HepG2 (cell line): ENCODE results near the gene WNT7B. TPM values are rescaled to one million over a fixed set of nuclear protein-coding genes. Genes with fewer than 3 reads are reported as not detected.

Experiments
- ATAC-seq: fragments of 200-7000 bp; cut with Tn5 transposase; 3 replicates; pipeline ENCODE4 v1.9.1; 2020; ENCODE audit warnings: mild to moderate bottlenecking, moderate library complexity
- BruUV-seq: library from RNA; stranded (reverse); fragments of 400-500 nt; replicated peaks from 2 replicates; lab custom pipeline; 2021; lab: Mats Ljungman, UMichigan
- CTCF ChIA-PET: fragments of 300-600 bp; formaldehyde crosslinking; extraction: SDS; loops from one replicate; lab custom pipeline; 2021; ENCODE audit warnings: low total read pairs, inconsistent platforms, low intra/inter-chr PET ratio; lab: Yijun Ruan, JAX
- POLR2A ChIA-PET: fragments of 350-600 bp; sonication (Branson Sonifier 250); formaldehyde crosslinking; loops from one replicate; lab custom pipeline; 2020; ENCODE audit warnings: antibody characterized with exemption, inconsistent platforms; lab: Yijun Ruan, JAX
- DNase-seq: peaks from one replicate; pipeline ENCODE4 v3.0.0-alpha.2; 2015; ENCODE audit warnings: low spot score
- FAIRE-seq: peaks from 3 replicates; lab custom pipeline; 2011; peaks lifted over from hg19 to GRCh38; lab: Jason Lieb, UNC
- H2AFZ ChIP-seq: one replicate; pipeline ENCODE4 v1.6.1; 2011; ENCODE audit warnings: low read length, inconsistent platforms
- H3K27ac ChIP-seq: fragments of 300-600 bp; 3 replicates; pipeline ENCODE4 v1.8.0; 2011; ENCODE audit warnings: mixed run types, mild to moderate bottlenecking, mixed read lengths, low read length, inconsistent platforms; ENCODE audit not compliant: insufficient read depth; ENCODE audit errors: extremely low read length
- H3K27me3 ChIP-seq, 2 experiments: fragments of 200-600 bp in 1 of 2; 2 replicates in 1 of 2; 3 replicates in 1 of 2; pipeline versions ENCODE4 v1.6.0 to v1.8.0; 2011; ENCODE audit warnings: low read length in 2 of 2, mild to moderate bottlenecking in 2 of 2, moderate library complexity in 2 of 2, inconsistent platforms in 1 of 2; ENCODE audit not compliant: insufficient read depth in 2 of 2, control insufficient read depth in 1 of 2
- H3K36me3 ChIP-seq, 2 experiments: fragments of 200-600 bp in 1 of 2; replicated peaks in 1 of 2; 2 replicates in 1 of 2; 3 replicates in 1 of 2; pipeline versions ENCODE4 v1.5.1 to v1.8.0; 2011; ENCODE audit warnings: low read length in 2 of 2, inconsistent platforms in 1 of 2; ENCODE audit not compliant: insufficient read depth in 2 of 2, control insufficient read depth in 1 of 2
- H3K4me1 ChIP-seq: 2 replicates; pipeline ENCODE4 v1.5.1; 2012; ENCODE audit warnings: low read length, inconsistent platforms; ENCODE audit not compliant: insufficient read depth
- H3K4me2 ChIP-seq: 2 replicates; pipeline ENCODE4 v1.6.0; 2011; ENCODE audit warnings: low read depth, low read length, inconsistent platforms
- H3K4me3 ChIP-seq, 3 experiments: fragments of 200-600 bp in 1 of 3; sonication (generic), shearing (Covaris generic) in 1 of 3; replicated peaks in 1 of 3; 2 replicates each; pipeline ENCODE4 v1.5.1; 2011 to 2016; ENCODE audit warnings: low read length in 3 of 3, inconsistent platforms in 2 of 3, low read depth in 2 of 3, mild to moderate bottlenecking in 2 of 3, control low read depth in 1 of 3, mixed read lengths in 1 of 3; ENCODE audit not compliant: insufficient read depth in 1 of 3
- H3K79me2 ChIP-seq: one replicate; pipeline ENCODE4 v1.6.1; 2011; ENCODE audit warnings: low read length, inconsistent platforms; ENCODE audit not compliant: insufficient read depth
- H3K9ac ChIP-seq: 2 replicates; pipeline ENCODE4 v1.6.0; 2011; ENCODE audit warnings: mild to moderate bottlenecking, low read depth, low read length, inconsistent platforms; ENCODE audit not compliant: insufficient read depth
- H3K9me3 ChIP-seq: 2 replicates; pipeline ENCODE4 v1.5.1; 2012; ENCODE audit warnings: mild to moderate bottlenecking, low read length
- H4K20me1 ChIP-seq: 2 replicates; pipeline ENCODE4 v1.6.0; 2011; ENCODE audit warnings: inconsistent platforms, mild to moderate bottlenecking, low read length, moderate library complexity; ENCODE audit not compliant: insufficient read depth
- FOSL1 ChIP-seq: sonication (generic); formaldehyde crosslinking; IDR thresholded peaks from 2 replicates; pipeline ENCODE4 v1.9.0; 2021; ENCODE audit warnings: missing genetic modification reagents, borderline replicate concordance
- GLI4 ChIP-seq: sonication (generic); formaldehyde crosslinking; IDR thresholded peaks from 2 replicates; pipeline ENCODE4 v1.5.1; 2020; ENCODE audit warnings: missing genetic modification reagents, mild to moderate bottlenecking, moderate library complexity, borderline replicate concordance
- ZKSCAN5 ChIP-seq: sonication (generic); formaldehyde crosslinking; IDR thresholded peaks from 2 replicates; pipeline ENCODE4 v1.5.1; 2020; ENCODE audit warnings: mild to moderate bottlenecking, missing genetic modification reagents
- ZNF142 ChIP-seq: sonication (generic); formaldehyde crosslinking; IDR thresholded peaks from 2 replicates; pipeline ENCODE4 v1.4.0; 2020; ENCODE audit warnings: missing genetic modification reagents
- ZNF530 ChIP-seq: sonication (generic); formaldehyde crosslinking; IDR thresholded peaks from 2 replicates; pipeline ENCODE4 v1.5.0; 2020; ENCODE audit warnings: low read depth, mild to moderate bottlenecking, missing genetic modification reagents
- WGBS: methylation state at CpG from one replicate; pipeline ENCODE4 v1.1.6; 2017; ENCODE audit warnings: low lambda C conversion rate; 5-methylcytosine and 5-hydroxymethylcytosine counted together
- in situ Hi-C: cut with HindIII; loops from 2 replicates; pipeline ENCODE4 v1.10.0; 2017; ENCODE audit warnings: low pct_unique_long_range_greater_than_20kb; ENCODE audit not compliant: extremely low pct_ligation_motif_present
- intact Hi-C: fragments of 100-400 bp; cut with micrococcal nuclease; formaldehyde crosslinking; loops from one replicate; pipeline ENCODE4 v1.10.0; 2022; ENCODE audit not compliant: unreplicated experiment
- polyA plus RNA-seq, 8 experiments: library from polyadenylated mRNA; depleted of rRNA in 3 of 8; stranded (reverse) in 7 of 8; unstranded in 1 of 8; fragments of >200 nt; fragmentation: Illumina TruSeq in 4 of 8; extraction: Trizol in 4 of 8; gene quantifications; 2 replicates each; pipeline versions ENCODE4 v1.2.1 to v1.2.3, GENCODE V29; 2011 to 2016; ENCODE audit warnings: low read depth in 4 of 8, missing spikeins in 1 of 8, mixed read lengths in 1 of 8; ENCODE audit not compliant: insufficient read depth in 1 of 8
- total RNA-seq, 5 experiments: library from RNA; depleted of rRNA; stranded (reverse); fragments of >200 nt; fragmentation: Illumina TruSeq; extraction: Trizol; gene quantifications; 2 replicates each; pipeline ENCODE4 v1.2.3, GENCODE V29; 2016; ENCODE audit warnings: low read depth in 1 of 5

WNT7B gene
- total and polyA plus RNA-seq, 2 of the 13 experiments (the other 11 are each of a cell fraction or from before 2014, with no cell fraction given) = 0.09 TPM; not detected in 1

GRCh38 chr22:45882881-45883810 is 93.8 kb downstream of the WNT7B start:
- intact Hi-C loops = no loop called here
- H3K4me1 ChIP-seq = 0 out of 2 replicates have a peak, but pooled peaks cover 8% of the 10 kb centered on the region
- POLR2A ChIA-PET = no interaction called here

More at GRCh38 chr22:45882881-45883810, 93.8 kb downstream of the WNT7B start:
- Histone ChIP-seq H3K27ac (no peak overlapping the region), H3K4me3 (no peak overlapping the region), H4K20me1 (no peaks in the 10 kb centered on the region), H3K9ac (no peak overlapping the region), H3K36me3 (no peaks in the 10 kb centered on the region), H3K4me2 (no peak overlapping the region), H3K79me2 (no peaks in the 10 kb centered on the region), H3K9me3 (no peaks in the 10 kb centered on the region), H2AFZ (no peak overlapping the region), H3K27me3 (peaks cover 18 to 80% of the 10 kb centered on the region in 2 experiments)
- no peak for FAIRE-seq
- 30% methylated on average over 16 of the region's 32 CpGs for WGBS
- in situ Hi-C loops = no loop called here
- no TSS peak for BruUV-seq
- TF ChIP-seq ZNF142 (CRISPR knock-in tag) (no peak), ZNF530 (CRISPR knock-in tag) (no peak), GLI4 (CRISPR knock-in tag) (no peak), ZKSCAN5 (no peak), FOSL1 (CRISPR knock-in tag) (no peak)
- DNase-seq = no peak
- ATAC-seq = no peak
- CTCF ChIA-PET = no interaction called here
